ENCODE measurements around the gene SH3YL1. TPM values are rescaled to one million over a fixed set of nuclear protein-coding genes. Genes with fewer than 3 reads are reported as not detected.

SH3YL1 gene
- total RNA-seq, 1 donor from 2014 or later: 42.2 TPM

GRCh38 chr2:199041-199966, 64.5 kb downstream of the SH3YL1 start:
- H3K27me3 ChIP-seq (ENCODE audit: low read depth): no peaks in the 10 kb centered on the region
- H3K9me3 ChIP-seq: no peaks in the 10 kb centered on the region
- intact Hi-C loops (cut with DNase I): no loop called here
- H3K36me3 ChIP-seq: no peaks in the 10 kb centered on the region
- peaks cover 2% of the 10 kb centered on the region for H3K4me1 ChIP-seq
- H3K27ac ChIP-seq: no peak overlapping the region
- DNase-seq (no peak), ATAC-seq (no peak)
- TF ChIP-seq CTCF (IDR thresholded peaks at IDR 0.05): no peak
- H3K4me3 ChIP-seq: no peak overlapping the region

- Histone ChIP-seq H3K4me1 (peaks cover 5% of the 10 kb centered on the region), H3K27me3 (ENCODE audit: low read depth) (no peaks in the 10 kb centered on the region), H3K27ac (no peak overlapping the region), H3K4me3 (no peak overlapping the region), H3K36me3 (no peaks in the 10 kb centered on the region), H3K9me3 (no peaks in the 10 kb centered on the region)
- no peak for ATAC-seq
- TF ChIP-seq CTCF (IDR thresholded peaks at IDR 0.05): no peak
- DNase-seq: no peak
- intact Hi-C loops (cut with DNase I): no loop called here
Observed at GRCh38 chr2:196406-196805, 67.4 kb downstream of the SH3YL1 start.

- DNase-seq (no peak), ATAC-seq (no peak)
- peaks cover 5% of the 10 kb centered on the region for H3K4me1 ChIP-seq
- H3K4me3 ChIP-seq: no peak overlapping the region
- no peak for TF ChIP-seq CTCF (IDR thresholded peaks at IDR 0.05)
- H3K36me3 ChIP-seq: no peaks in the 10 kb centered on the region
- H3K9me3 ChIP-seq: no peaks in the 10 kb centered on the region
- intact Hi-C loops (cut with DNase I): no loop called here
- H3K27ac ChIP-seq: no peak overlapping the region
- no peaks in the 10 kb centered on the region for H3K27me3 ChIP-seq (ENCODE audit: low read depth)
Observed at GRCh38 chr2:195932-196331, 67.9 kb downstream of the SH3YL1 start.

GRCh38 chr2:193141-193671, 70.6 kb downstream of the SH3YL1 start:
- H3K9me3 ChIP-seq: no peaks in the 10 kb centered on the region
- intact Hi-C loops (cut with DNase I): no loop called here
- ATAC-seq: peak; percentile 49 to 69
- no peak for DNase-seq
- no peaks in the 10 kb centered on the region for H3K36me3 ChIP-seq
- no peak overlapping the region for H3K4me3 ChIP-seq
- H3K27me3 ChIP-seq (ENCODE audit: low read depth): no peaks in the 10 kb centered on the region
- H3K27ac ChIP-seq: peak overlapping the region; percentile 73
- H3K4me1 ChIP-seq: peaks cover 5% of the 10 kb centered on the region
- TF ChIP-seq CTCF (IDR thresholded peaks at IDR 0.05): no peak

GRCh38 chr2:191311-192190, 72.3 kb downstream of the SH3YL1 start:
- no peaks in the 10 kb centered on the region for H3K36me3 ChIP-seq
- no peak overlapping the region for H3K4me3 ChIP-seq
- peaks cover 4% of the 10 kb centered on the region for H3K9me3 ChIP-seq
- intact Hi-C loops (cut with DNase I): no loop called here
- H3K27ac ChIP-seq: no peak overlapping the region
- no peaks in the 10 kb centered on the region for H3K27me3 ChIP-seq (ENCODE audit: low read depth)
- DNase-seq (no peak), ATAC-seq (peak in 1 of 2 donors; percentile 39)
- H3K4me1 ChIP-seq: peaks cover 5% of the 10 kb centered on the region
- no peak for TF ChIP-seq CTCF (IDR thresholded peaks at IDR 0.05)

Measured in lower lobe of right lung (tissue), 2 donors.